HG03521 (cell line): ENCODE measurements around the gene CXXC4.

Experiments used
- ATAC-seq: cut with Tn5 transposase; IDR thresholded peaks from one replicate; pipeline ENCODE4 v1.9.1; 2021; ENCODE audit warnings: mild to moderate bottlenecking, moderate library complexity; ENCODE audit not compliant: unreplicated experiment

The CXXC4 gene

DNA sequence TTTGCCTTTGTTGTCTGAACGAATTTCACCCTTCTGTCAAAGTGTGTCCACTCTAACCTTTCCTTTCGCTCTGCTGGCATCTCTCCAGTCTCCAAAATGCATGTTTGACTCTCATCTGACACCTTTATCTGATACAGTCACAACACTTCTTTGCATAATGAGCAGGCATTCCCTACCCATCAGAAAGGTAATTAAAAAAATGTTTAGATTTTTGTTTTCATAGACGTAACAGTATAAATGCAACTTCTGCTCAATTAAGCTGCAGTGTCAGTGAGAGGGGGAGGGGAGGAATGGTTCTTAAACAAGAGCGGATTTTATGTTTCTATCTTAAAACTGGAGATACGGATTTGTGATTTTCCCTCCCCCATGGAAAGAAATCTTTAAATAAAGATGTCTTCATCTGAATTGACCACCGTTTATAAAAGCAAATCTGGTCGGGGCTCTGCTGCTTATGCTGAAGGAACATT, 70.2 kb downstream of the CXXC4 start:
- ATAC-seq = no peak

DNA sequence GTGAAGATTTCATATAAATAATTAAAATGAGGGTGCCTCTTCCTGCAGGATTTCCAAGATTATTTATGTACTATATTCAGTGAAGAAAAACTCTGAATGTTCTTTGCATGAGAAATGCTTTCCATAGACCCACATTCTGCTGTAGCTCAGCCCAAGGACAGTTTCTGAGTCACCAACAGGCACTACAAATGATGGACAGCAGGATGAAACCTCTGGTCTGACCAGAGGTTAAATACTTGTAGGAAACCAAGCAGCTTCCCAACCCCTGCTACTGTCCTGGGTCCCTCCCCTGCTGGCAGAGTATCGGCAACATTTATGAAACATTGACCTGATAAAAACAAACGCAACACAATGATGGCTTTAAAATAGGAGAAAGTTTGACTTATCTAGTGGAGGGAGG, 73.1 kb downstream of the CXXC4 start:
- ATAC-seq = no peak

DNA sequence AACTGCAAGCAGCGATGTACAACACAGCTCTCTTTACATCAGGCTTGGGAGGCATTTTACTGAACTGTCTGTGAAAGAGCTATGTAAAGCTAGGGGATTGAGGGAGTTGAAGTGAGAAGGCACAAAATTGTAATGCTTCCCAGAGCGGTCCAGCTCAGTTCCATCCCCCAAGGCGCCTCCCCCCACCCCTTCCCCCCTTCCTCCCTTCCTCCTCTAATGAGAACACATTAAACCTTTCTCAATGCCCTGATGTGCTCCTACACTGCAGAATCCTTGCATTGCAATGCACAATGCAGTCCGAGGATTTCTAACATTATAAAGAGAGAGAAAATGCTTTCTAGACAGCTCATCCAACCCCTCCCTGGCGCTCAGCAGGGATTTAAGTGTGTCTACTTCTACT, 73.9 kb downstream of the CXXC4 start:
- ATAC-seq = no peak
